Measurements from ENCODE around the gene CHCHD5.
A peak's percentile ranks its signal among the peaks of the same experiment; 100 is the strongest.

The CHCHD5 gene

GRCh38 chr2:112585400-112585799, 991 bp downstream of the CHCHD5 start:
- Histone ChIP-seq H3K9ac (ENCODE audit: low read length in 5 of 5) (peak overlapping the region in 3 of 5 donors; percentile 85 to 94 (median 88)), H3K4me1 (ENCODE audit: control insufficient read depth in 5 of 5, insufficient read depth in 5 of 5, low read length in 5 of 5) (peaks cover 13 to 38% (median 29%) of the 10 kb centered on the region in 5 donors), H3K27me3 (ENCODE audit: control insufficient read depth in 5 of 5, insufficient read depth in 4 of 5, low read length in 5 of 5) (no peaks in the 10 kb centered on the region), H3K9me3 (ENCODE audit: control insufficient read depth in 5 of 5, low read length in 5 of 5) (no peaks in the 10 kb centered on the region), H3K27ac (ENCODE audit: low read depth, low read length) (peak overlapping the region; percentile 97), H3K4me3 (ENCODE audit: low read depth in 1 of 5, low read length in 5 of 5) (peak overlapping the region; percentile 87 to 97 (median 94)), H3K36me3 (ENCODE audit: control insufficient read depth in 5 of 5, insufficient read depth in 5 of 5, low read length in 5 of 5) (peaks cover 0 to 26% (median 16%) of the 10 kb centered on the region in 5 donors)

- Histone ChIP-seq H3K4me1 (ENCODE audit: control insufficient read depth in 5 of 5, insufficient read depth in 5 of 5, low read length in 5 of 5) (peaks cover 13 to 38% (median 29%) of the 10 kb centered on the region in 5 donors), H3K4me3 (ENCODE audit: low read depth in 1 of 5, low read length in 5 of 5) (no peak overlapping the region), H3K36me3 (ENCODE audit: control insufficient read depth in 5 of 5, insufficient read depth in 5 of 5, low read length in 5 of 5) (peaks cover 0 to 30% (median 17%) of the 10 kb centered on the region in 5 donors), H3K27ac (ENCODE audit: low read depth, low read length) (no peak overlapping the region), H3K9ac (ENCODE audit: low read length in 5 of 5) (no peak overlapping the region), H3K27me3 (ENCODE audit: control insufficient read depth in 5 of 5, insufficient read depth in 4 of 5, low read length in 5 of 5) (no peaks in the 10 kb centered on the region), H3K9me3 (ENCODE audit: control insufficient read depth in 5 of 5, low read length in 5 of 5) (no peaks in the 10 kb centered on the region)
Measured at GRCh38 chr2:112585873-112586464, 1.6 kb downstream of the CHCHD5 start.

GRCh38 chr2:112588611-112589045, 4.2 kb downstream of the CHCHD5 start:
- no peak overlapping the region for H3K4me3 ChIP-seq (ENCODE audit: low read depth in 1 of 5, low read length in 5 of 5)
- H3K4me1 ChIP-seq (ENCODE audit: control insufficient read depth in 5 of 5, insufficient read depth in 5 of 5, low read length in 5 of 5) = peaks cover 13 to 26% (median 24%) of the 10 kb centered on the region in 5 donors
- H3K27ac ChIP-seq (ENCODE audit: low read depth, low read length) = no peak overlapping the region
- no peaks in the 10 kb centered on the region for H3K9me3 ChIP-seq (ENCODE audit: control insufficient read depth in 5 of 5, low read length in 5 of 5)
- no peaks in the 10 kb centered on the region for H3K27me3 ChIP-seq (ENCODE audit: control insufficient read depth in 5 of 5, insufficient read depth in 4 of 5, low read length in 5 of 5)
- H3K36me3 ChIP-seq (ENCODE audit: control insufficient read depth in 5 of 5, insufficient read depth in 5 of 5, low read length in 5 of 5) = peaks cover 0 to 30% (median 17%) of the 10 kb centered on the region in 5 donors
- H3K9ac ChIP-seq (ENCODE audit: low read length in 5 of 5) = peak overlapping the region in 1 of 5 donors; percentile 20

GRCh38 chr2:112591413-112591812, 7.0 kb downstream of the CHCHD5 start:
- Histone ChIP-seq H3K27me3 (ENCODE audit: control insufficient read depth in 5 of 5, insufficient read depth in 4 of 5, low read length in 5 of 5) (no peaks in the 10 kb centered on the region), H3K4me3 (ENCODE audit: low read depth in 1 of 5, low read length in 5 of 5) (no peak overlapping the region), H3K9ac (ENCODE audit: low read length in 5 of 5) (no peak overlapping the region), H3K4me1 (ENCODE audit: control insufficient read depth in 5 of 5, insufficient read depth in 5 of 5, low read length in 5 of 5) (peaks cover 0 to 11% (median 9%) of the 10 kb centered on the region in 5 donors), H3K27ac (ENCODE audit: low read depth, low read length) (no peak overlapping the region), H3K9me3 (ENCODE audit: control insufficient read depth in 5 of 5, low read length in 5 of 5) (no peaks in the 10 kb centered on the region), H3K36me3 (ENCODE audit: control insufficient read depth in 5 of 5, insufficient read depth in 5 of 5, low read length in 5 of 5) (peaks cover 0 to 26% (median 15%) of the 10 kb centered on the region in 5 donors)

GRCh38 chr2:112593736-112594135, 9.3 kb downstream of the CHCHD5 start:
- H3K27me3 ChIP-seq (ENCODE audit: control insufficient read depth in 5 of 5, insufficient read depth in 4 of 5, low read length in 5 of 5) = no peaks in the 10 kb centered on the region
- no peak overlapping the region for H3K4me3 ChIP-seq (ENCODE audit: low read depth in 1 of 5, low read length in 5 of 5)
- H3K9me3 ChIP-seq (ENCODE audit: control insufficient read depth in 5 of 5, low read length in 5 of 5) = no peaks in the 10 kb centered on the region
- H3K27ac ChIP-seq (ENCODE audit: low read depth, low read length) = no peak overlapping the region
- no peak overlapping the region for H3K9ac ChIP-seq (ENCODE audit: low read length in 5 of 5)
- H3K4me1 ChIP-seq (ENCODE audit: control insufficient read depth in 5 of 5, insufficient read depth in 5 of 5, low read length in 5 of 5) = peaks cover 0 to 3% (median 3%) of the 10 kb centered on the region in 5 donors
- H3K36me3 ChIP-seq (ENCODE audit: control insufficient read depth in 5 of 5, insufficient read depth in 5 of 5, low read length in 5 of 5) = peaks cover 0 to 11% (median 4%) of the 10 kb centered on the region in 5 donors

GRCh38 chr2:112597537-112598322, 13.3 kb downstream of the CHCHD5 start:
- H3K9me3 ChIP-seq (ENCODE audit: control insufficient read depth in 5 of 5, low read length in 5 of 5) = no peaks in the 10 kb centered on the region
- no peaks in the 10 kb centered on the region for H3K36me3 ChIP-seq (ENCODE audit: control insufficient read depth in 5 of 5, insufficient read depth in 5 of 5, low read length in 5 of 5)

GRCh38 chr2:112600634-112601033, 16.2 kb downstream of the CHCHD5 start:
- H3K9me3 ChIP-seq (ENCODE audit: control insufficient read depth in 5 of 5, low read length in 5 of 5) = no peaks in the 10 kb centered on the region
- no peak overlapping the region for H3K9ac ChIP-seq (ENCODE audit: low read length in 5 of 5)
- no peak overlapping the region for H3K4me3 ChIP-seq (ENCODE audit: low read depth in 1 of 5, low read length in 5 of 5)

More at GRCh38 chr2:112597537-112598322, 13.3 kb downstream of the CHCHD5 start:
- no peak overlapping the region for H3K27ac ChIP-seq (ENCODE audit: low read depth, low read length)
- no peak overlapping the region for H3K4me3 ChIP-seq (ENCODE audit: low read depth in 1 of 5, low read length in 5 of 5)
- no peaks in the 10 kb centered on the region for H3K27me3 ChIP-seq (ENCODE audit: control insufficient read depth in 5 of 5, insufficient read depth in 4 of 5, low read length in 5 of 5)
- H3K9ac ChIP-seq (ENCODE audit: low read length in 5 of 5) = no peak overlapping the region
- H3K4me1 ChIP-seq (ENCODE audit: control insufficient read depth in 5 of 5, insufficient read depth in 5 of 5, low read length in 5 of 5) = peaks cover 0 to 24% (median 9%) of the 10 kb centered on the region in 5 donors

GRCh38 chr2:112601754-112602153, 17.3 kb downstream of the CHCHD5 start:
- Histone ChIP-seq H3K4me1 (ENCODE audit: control insufficient read depth in 5 of 5, insufficient read depth in 5 of 5, low read length in 5 of 5) (peaks cover 0 to 24% (median 9%) of the 10 kb centered on the region in 5 donors), H3K36me3 (ENCODE audit: control insufficient read depth in 5 of 5, insufficient read depth in 5 of 5, low read length in 5 of 5) (no peaks in the 10 kb centered on the region), H3K4me3 (ENCODE audit: low read depth in 1 of 5, low read length in 5 of 5) (no peak overlapping the region)

More at GRCh38 chr2:112600634-112601033, 16.2 kb downstream of the CHCHD5 start:
- H3K4me1 ChIP-seq (ENCODE audit: control insufficient read depth in 5 of 5, insufficient read depth in 5 of 5, low read length in 5 of 5) = peaks cover 0 to 24% (median 9%) of the 10 kb centered on the region in 5 donors
- no peak overlapping the region for H3K27ac ChIP-seq (ENCODE audit: low read depth, low read length)
- H3K36me3 ChIP-seq (ENCODE audit: control insufficient read depth in 5 of 5, insufficient read depth in 5 of 5, low read length in 5 of 5) = no peaks in the 10 kb centered on the region
- no peaks in the 10 kb centered on the region for H3K27me3 ChIP-seq (ENCODE audit: control insufficient read depth in 5 of 5, insufficient read depth in 4 of 5, low read length in 5 of 5)

GRCh38 chr2:112602917-112603316, 18.5 kb downstream of the CHCHD5 start:
- Histone ChIP-seq H3K4me1 (ENCODE audit: control insufficient read depth in 5 of 5, insufficient read depth in 5 of 5, low read length in 5 of 5) (peaks cover 0 to 24% (median 9%) of the 10 kb centered on the region in 5 donors), H3K9ac (ENCODE audit: low read length in 5 of 5) (no peak overlapping the region), H3K36me3 (ENCODE audit: control insufficient read depth in 5 of 5, insufficient read depth in 5 of 5, low read length in 5 of 5) (no peaks in the 10 kb centered on the region), H3K27ac (ENCODE audit: low read depth, low read length) (no peak overlapping the region), H3K27me3 (ENCODE audit: control insufficient read depth in 5 of 5, insufficient read depth in 4 of 5, low read length in 5 of 5) (no peaks in the 10 kb centered on the region), H3K4me3 (ENCODE audit: low read depth in 1 of 5, low read length in 5 of 5) (no peak overlapping the region), H3K9me3 (ENCODE audit: control insufficient read depth in 5 of 5, low read length in 5 of 5) (no peaks in the 10 kb centered on the region)

More at GRCh38 chr2:112601754-112602153, 17.3 kb downstream of the CHCHD5 start:
- Histone ChIP-seq H3K9ac (ENCODE audit: low read length in 5 of 5) (no peak overlapping the region), H3K9me3 (ENCODE audit: control insufficient read depth in 5 of 5, low read length in 5 of 5) (no peaks in the 10 kb centered on the region), H3K27me3 (ENCODE audit: control insufficient read depth in 5 of 5, insufficient read depth in 4 of 5, low read length in 5 of 5) (no peaks in the 10 kb centered on the region), H3K27ac (ENCODE audit: low read depth, low read length) (no peak overlapping the region)

GRCh38 chr2:112603731-112604130, 19.3 kb downstream of the CHCHD5 start:
- Histone ChIP-seq H3K4me3 (ENCODE audit: low read depth in 1 of 5, low read length in 5 of 5) (no peak overlapping the region), H3K9me3 (ENCODE audit: control insufficient read depth in 5 of 5, low read length in 5 of 5) (no peaks in the 10 kb centered on the region), H3K9ac (ENCODE audit: low read length in 5 of 5) (no peak overlapping the region), H3K27ac (ENCODE audit: low read depth, low read length) (no peak overlapping the region), H3K4me1 (ENCODE audit: control insufficient read depth in 5 of 5, insufficient read depth in 5 of 5, low read length in 5 of 5) (peaks cover 0 to 24% (median 9%) of the 10 kb centered on the region in 5 donors), H3K36me3 (ENCODE audit: control insufficient read depth in 5 of 5, insufficient read depth in 5 of 5, low read length in 5 of 5) (no peaks in the 10 kb centered on the region), H3K27me3 (ENCODE audit: control insufficient read depth in 5 of 5, insufficient read depth in 4 of 5, low read length in 5 of 5) (no peaks in the 10 kb centered on the region)

Data from subcutaneous abdominal adipose tissue (tissue), 5 donors.